Measurements from ENCODE around the gene MIS18BP1.
"Not testable (repeated sequence)": the region's sequence is repeated elsewhere in the genome, so short reads cannot be mapped to it uniquely, and the experiment has no call there.

Gene MIS18BP1

DNA sequence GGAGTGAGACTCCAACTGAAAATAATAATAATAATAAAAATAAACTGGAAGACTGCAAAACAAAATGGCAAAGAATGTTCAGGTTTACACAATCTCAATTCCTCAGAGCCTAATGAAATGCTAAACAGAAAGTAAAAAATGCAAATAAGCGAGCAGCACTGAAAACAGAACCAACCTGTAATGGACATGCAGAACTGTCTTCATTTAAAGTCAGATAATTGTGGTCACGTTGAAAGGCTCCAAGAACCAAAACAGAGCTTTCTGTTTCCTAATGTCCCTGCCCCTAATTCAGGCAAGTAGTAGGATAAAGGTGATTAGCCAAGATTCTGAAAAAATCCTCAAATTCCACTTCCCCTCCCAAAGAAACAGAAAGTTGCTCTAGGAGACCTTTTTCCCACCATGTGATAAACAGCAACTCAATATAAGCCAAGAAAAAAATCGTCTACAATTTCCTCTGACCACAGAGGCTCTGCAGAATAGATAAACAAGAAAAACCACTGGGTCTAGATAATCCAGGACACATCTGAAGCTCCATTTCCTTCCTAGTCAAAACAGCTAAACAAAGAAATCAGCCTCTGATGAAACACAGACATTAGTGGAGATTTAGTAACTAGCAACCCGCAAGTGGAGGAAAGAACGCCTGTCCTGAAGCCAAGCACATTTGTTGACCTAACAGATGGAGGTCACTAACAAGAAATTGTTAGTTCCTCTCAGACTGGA lies 3.0 kb downstream of the MIS18BP1 start:
- no peak overlapping the region for H3K4me3 ChIP-seq (ENCODE audit: low read depth, low read length)
- peak; percentile 40 for DNase-seq (ENCODE audit: low read depth)

DNA sequence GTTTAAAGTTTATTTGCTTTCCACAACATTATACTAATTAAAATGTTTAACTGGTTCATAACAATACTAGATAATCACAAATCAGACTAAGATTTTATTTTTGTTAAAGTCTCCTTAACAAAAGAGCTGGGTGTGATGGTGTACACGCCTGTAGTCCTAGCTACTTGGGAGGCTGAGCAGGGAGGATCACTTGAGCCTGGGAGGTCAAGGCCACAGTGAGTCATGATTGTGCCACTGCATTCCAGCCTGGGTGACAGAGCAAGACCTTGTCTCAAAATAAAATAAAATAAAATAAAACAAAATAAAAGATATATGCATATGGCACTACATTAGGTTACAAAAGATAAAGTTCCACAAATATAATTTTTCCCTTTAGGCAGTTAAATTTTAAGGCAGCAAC lies 5.6 kb downstream of the MIS18BP1 start:
- no peak overlapping the region for H3K4me3 ChIP-seq (ENCODE audit: low read depth, low read length)
- DNase-seq (ENCODE audit: low read depth): no peak

DNA sequence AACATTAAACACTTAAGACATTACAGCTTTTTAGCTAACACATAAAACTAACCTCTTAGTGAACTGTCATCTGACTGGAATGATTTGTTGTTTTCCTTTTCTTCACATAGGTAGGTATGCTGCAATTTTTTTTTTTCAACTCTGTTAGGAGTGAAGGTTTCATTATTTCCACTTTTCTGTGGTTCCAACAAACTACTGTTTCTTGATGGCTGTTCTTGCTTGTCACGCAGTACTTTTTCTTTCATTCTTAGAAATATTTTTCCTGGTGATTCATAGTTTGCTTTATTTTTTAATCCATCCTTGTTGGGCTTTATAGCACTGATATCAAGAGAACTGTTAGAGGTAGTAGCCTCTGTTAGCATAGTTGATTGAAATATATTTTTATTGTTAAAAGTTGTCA lies 6.3 kb downstream of the MIS18BP1 start:
- no peak overlapping the region for H3K4me3 ChIP-seq (ENCODE audit: low read depth, low read length)
- DNase-seq (ENCODE audit: low read depth): no peak

DNA sequence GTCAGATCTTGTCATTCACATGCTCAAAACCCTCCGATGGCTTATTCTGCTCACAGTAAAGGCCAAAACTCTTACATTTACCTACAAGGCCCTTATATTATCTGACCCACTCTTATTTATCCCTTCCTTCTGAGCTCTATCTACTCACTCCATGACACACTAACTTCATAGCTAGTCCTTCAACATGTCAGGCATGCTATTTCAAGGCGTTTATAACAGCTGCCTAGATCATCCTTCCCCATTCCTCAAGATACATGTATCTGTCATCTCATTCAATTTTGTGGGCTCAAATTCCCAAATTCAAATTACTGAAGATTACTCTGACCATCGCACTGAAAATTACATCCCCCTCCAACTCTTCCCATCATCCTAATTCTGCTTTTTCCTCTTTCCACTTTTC lies 6.9 kb downstream of the MIS18BP1 start:
- H3K4me3 ChIP-seq (ENCODE audit: low read depth, low read length): no peak overlapping the region
- DNase-seq (ENCODE audit: low read depth): no peak

DNA sequence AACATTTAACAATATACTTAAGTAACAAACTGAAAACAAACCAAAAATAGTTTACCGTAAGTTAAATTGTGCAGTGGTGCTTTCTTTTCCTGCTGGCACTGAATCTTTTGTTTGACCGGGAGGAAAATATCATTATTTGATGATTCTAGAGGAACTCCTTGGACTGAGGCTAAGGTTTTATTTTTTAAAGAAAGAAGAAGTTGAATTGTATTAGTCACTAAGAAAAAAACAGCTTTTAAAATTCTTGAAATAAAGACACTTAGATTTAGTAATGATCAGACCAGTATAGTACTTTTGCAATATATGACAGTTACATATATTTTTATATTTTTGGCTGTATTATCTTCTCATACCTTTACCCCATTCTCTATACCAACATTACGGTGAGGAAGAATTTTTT lies 10.3 kb downstream of the MIS18BP1 start:
- no peak for DNase-seq (ENCODE audit: low read depth)

DNA sequence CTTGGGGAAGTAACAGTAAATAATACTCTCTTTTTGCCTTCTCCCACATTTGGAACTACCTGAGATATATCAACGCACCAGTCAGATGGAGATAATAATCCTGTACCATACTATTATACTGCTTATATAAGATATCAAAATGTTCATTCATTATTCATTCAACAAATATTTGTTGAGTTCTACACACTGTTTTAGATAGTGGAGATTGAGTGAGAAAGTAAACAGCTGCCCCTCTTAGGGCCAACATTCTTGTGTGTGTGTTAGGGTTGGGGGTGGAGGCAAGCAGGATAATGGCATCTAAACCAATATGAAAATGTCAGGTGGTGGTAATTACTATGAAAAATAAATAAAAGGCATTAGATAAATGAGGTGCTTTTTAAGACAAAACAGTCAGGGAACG lies 14.0 kb downstream of the MIS18BP1 start:
- no peak overlapping the region for H3K4me3 ChIP-seq (ENCODE audit: low read depth, low read length)
- no peak for DNase-seq (ENCODE audit: low read depth)

More for the DNA sequence above, 10.3 kb downstream of the MIS18BP1 start:
- no peak overlapping the region for H3K4me3 ChIP-seq (ENCODE audit: low read depth, low read length)

DNA sequence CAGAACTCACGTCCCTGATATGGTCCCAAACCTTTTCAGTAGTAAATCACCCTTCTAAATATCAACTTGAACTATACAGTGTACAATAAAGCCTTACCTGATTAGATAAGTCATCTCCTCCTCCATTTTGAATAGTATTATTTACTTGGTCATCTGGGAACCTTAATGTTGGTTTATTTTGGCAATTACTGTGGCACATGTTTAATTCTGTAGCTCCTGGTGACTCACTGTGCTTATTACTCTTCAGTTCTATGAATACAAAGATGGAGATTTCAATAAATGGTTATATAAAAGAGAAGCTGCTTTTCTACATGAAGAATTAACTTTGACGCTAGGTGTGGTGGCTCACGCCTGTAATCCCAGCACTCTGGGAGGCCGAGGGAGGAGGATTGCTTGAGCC lies 25.4 kb downstream of the MIS18BP1 start:
- no peak overlapping the region for H3K4me3 ChIP-seq (ENCODE audit: low read depth, low read length)
- no peak for DNase-seq (ENCODE audit: low read depth)

DNA sequence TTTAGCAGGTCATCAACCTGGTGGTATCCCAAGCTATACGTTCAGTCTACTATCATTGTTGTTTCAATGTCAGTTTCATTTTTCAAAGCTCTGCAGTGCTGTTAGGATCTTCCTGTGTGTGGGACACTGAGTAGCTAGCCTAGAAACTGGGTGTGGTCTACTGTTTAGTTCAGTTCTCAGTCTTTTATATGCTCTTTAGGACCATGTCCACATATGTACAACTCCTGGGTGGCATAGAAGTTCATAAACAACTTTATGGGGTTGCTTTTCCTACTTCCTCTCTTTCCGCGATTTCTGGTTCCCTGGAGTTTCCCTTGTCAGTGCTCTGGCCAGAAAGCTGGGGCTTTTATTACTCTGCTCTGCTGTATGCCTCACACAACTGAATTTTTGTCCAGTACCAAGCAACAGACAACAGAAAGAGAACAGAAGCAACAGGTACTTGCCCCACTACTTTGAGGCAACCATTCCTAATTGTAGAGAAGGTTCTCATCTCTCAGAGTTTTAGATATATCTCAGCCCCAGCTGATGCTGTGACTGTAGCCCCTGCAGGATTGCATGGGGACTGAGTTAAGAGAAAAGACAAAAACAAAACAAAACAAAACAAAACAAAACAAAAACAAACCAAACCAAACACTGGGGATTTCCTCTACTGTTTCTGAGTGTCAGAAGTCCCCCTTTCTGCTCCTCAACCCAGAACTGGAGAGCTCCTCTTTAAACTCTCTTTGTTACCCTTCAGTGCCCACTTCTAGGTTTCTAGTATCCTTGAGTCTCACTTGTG lies 30.3 kb downstream of the MIS18BP1 start:
- DNase-seq (ENCODE audit: low read depth): no peak

DNA sequence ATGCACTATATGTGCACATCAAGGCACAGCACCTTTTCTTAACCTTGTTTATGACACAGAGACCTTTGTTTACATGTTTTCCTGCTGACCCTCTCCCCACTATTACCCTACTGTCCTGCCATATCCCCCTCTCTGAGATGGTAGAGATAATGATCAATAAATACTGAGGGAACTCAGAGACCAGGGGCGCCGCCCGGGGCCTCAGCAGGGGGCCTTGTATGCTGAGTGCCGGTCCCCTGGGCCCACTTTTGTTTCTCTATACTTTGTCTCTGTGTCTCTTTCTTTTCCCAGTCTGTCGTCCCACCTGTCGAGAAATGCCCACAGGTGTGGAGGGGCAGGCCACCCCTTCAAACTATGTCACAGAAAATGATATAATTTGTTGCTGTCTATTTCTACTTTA lies 38.7 kb downstream of the MIS18BP1 start:
- not testable (repeated sequence) for DNase-seq (ENCODE audit: low read depth); H3K4me3 ChIP-seq (ENCODE audit: low read depth, low read length)

More for the DNA sequence above, 30.3 kb downstream of the MIS18BP1 start:
- H3K4me3 ChIP-seq (ENCODE audit: low read depth, low read length): no peak overlapping the region

DNA sequence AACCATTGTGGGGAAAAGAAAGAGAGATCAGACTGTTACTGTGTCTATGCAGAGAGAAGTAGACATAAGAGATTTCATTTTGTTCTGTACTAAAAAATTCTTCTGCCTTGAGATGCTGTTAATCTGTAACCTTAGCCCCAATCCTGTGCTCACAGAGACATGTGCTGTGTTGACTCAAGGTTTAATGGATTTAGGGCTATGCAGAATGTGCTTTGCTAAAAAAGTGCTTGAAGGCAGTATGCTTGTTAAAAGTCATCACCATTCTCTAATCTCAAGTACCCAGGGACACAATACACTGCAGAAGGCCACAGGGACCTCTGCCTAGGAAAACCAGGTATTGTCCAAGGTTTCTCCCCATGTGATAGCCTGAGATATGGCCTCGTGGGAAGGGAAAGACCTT lies 39.3 kb downstream of the MIS18BP1 start:
- not testable (repeated sequence) for DNase-seq (ENCODE audit: low read depth); H3K4me3 ChIP-seq (ENCODE audit: low read depth, low read length)

DNA sequence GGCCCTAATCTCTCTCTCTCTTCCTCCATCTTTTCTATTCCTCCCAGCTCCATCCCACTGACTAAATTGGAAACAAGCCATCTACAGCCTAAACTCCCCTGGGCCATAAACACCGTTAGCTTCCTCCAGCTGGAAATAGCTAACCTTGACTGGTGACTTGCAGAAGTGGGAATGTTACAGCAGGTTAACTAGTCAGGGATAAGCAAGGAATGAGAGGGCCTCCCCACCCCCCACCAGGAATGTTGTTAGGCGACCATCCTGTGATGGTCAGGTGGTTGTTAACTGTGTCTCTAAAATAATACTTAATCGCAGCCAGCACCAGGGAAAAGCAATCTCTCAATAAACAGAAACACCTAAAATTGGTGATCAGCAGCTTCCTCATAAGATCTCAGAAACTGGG lies 40.8 kb downstream of the MIS18BP1 start:
- no peak for DNase-seq (ENCODE audit: low read depth)
- H3K4me3 ChIP-seq (ENCODE audit: low read depth, low read length): no peak overlapping the region

DNA sequence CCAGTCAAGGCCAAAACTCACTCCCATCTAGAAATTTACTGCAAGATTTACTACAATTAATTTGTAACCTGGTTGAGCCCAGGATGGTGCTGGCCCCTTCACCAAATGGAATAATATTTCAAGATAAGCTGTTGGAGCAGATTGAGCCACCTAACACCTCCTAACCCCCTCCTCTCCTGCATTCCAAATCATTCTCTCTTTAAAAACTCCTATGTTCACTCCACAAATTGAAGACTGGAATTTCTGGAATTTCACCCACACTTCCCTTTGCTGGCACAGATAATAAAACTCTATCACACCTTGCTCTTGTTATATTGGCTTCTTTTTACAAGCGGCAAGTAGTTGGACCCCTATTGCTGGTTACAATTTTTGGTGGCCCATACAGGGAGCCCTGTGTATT lies 41.7 kb downstream of the MIS18BP1 start:
- DNase-seq (ENCODE audit: low read depth): no peak
- no peak overlapping the region for H3K4me3 ChIP-seq (ENCODE audit: low read depth, low read length)

DNA sequence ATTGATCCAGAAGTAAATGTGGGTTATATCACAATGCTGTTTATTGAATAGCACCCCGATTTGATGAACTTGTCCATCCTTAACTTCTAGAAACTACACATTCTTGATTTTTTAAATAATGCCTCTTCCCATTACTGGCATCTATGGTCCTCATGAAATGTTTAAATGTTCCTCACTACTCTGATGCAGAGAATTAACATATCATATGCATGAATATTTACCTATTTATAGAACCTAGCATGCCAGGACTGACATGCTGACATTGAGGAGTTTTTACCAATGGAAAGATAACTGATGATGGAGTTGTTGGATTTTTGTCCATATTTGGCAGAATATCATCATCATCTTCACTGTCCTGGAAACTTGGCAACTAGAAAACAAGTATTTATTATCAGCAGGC lies 42.8 kb downstream of the MIS18BP1 start:
- H3K4me3 ChIP-seq (ENCODE audit: low read depth, low read length): no peak overlapping the region
- no peak for DNase-seq (ENCODE audit: low read depth)

DNA sequence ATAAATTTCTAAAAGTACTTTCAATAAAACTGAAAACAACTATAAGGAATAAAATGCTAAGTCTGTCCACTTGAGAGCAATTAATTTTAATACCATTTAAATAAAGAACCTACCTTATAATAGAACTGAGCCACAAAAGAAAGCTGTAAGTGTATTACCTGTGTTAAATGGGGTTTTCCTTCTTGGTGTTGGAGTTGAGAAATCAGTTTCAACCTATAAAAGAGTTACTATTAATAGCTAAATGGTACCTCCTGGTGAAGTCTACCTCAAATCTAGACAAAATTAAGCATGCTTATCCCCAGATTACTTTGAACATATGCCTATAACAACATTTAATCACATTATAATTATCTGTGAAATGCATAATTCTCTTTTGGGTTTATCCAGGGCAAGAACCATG lies 48.8 kb downstream of the MIS18BP1 start:
- DNase-seq (ENCODE audit: low read depth): no peak
- no peak overlapping the region for H3K4me3 ChIP-seq (ENCODE audit: low read depth, low read length)

DNA sequence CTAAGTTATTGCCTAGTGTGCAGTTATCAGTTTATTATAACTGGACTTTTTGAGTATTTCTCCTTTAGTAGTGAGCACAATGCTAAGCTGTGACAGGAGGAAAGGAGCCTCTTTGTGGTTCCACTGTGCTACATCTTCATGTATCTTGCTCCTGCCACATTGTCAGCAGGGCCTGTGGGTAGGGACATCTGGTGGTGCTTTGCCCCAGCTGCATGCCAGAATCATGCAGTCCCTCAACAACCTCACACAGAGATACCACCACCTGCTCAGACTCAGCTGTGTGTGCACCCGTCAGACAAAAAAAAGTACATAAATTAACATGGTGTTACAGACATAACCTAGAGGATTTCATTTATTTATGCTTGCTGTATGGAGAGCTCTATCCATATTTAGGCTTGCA lies 51.1 kb downstream of the MIS18BP1 start:
- H3K4me3 ChIP-seq (ENCODE audit: low read depth, low read length): no peak overlapping the region
- no peak for DNase-seq (ENCODE audit: low read depth)

DNA sequence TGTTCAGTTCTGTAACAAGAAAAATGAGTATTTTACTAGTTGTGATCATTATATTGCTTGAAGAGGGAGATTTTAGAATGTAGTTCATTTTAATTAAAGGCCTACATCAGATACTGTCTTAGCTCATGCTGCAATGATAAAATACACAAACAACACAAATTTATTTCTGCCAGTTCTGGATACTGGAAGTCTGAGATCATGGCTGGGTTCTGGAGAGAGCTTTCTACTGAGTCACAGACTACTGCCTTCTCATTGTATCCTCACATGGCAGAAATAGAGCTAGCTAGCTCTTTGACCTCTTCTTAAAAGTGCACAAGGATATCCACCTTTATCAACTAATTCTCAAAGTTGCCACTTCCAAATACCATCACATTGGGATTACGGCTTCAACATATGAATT lies 53.8 kb downstream of the MIS18BP1 start:
- H3K4me3 ChIP-seq (ENCODE audit: low read depth, low read length): no peak overlapping the region
- DNase-seq (ENCODE audit: low read depth): no peak

DNA sequence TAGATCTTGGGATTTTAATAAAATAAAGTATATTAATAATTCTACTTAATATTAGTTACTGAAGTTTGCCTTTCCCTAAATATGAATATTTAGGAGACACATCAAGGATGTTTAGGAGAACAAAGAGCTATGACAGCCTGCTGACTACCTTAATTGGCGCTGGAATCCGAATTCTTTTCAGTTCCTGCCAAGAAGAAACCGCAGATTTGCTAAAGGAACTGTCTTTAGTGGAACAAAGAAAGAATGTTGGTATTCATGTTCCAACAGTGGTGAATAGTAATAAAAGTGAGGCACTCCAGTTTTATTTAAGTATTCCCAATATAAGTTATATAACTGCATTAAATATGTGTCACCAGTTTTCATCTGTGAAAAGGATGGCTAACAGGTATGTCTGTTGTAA lies 54.5 kb downstream of the MIS18BP1 start:
- no peak for DNase-seq (ENCODE audit: low read depth)
- H3K4me3 ChIP-seq (ENCODE audit: low read depth, low read length): no peak overlapping the region

DNA sequence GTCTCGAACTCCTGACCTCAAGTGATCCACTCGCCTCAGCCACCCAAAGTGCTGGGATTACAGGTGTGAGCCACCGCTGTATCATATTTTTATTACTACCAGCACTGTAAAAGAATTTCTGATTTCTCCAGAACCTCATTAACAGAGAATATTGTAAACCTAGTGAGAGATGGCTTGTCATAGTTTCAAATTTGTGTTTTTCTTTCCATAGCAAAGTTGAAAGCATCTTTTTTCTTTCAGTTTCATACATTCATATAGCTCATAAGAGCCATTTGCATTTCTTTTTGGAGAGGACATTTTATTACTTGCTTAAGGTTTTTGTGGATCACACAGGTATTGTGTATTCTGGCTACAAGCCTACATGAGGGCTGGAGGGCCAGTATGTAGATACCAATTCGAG lies 58.0 kb downstream of the MIS18BP1 start:
- no peak for DNase-seq (ENCODE audit: low read depth)
- no peak overlapping the region for H3K4me3 ChIP-seq (ENCODE audit: low read depth, low read length)

DNA sequence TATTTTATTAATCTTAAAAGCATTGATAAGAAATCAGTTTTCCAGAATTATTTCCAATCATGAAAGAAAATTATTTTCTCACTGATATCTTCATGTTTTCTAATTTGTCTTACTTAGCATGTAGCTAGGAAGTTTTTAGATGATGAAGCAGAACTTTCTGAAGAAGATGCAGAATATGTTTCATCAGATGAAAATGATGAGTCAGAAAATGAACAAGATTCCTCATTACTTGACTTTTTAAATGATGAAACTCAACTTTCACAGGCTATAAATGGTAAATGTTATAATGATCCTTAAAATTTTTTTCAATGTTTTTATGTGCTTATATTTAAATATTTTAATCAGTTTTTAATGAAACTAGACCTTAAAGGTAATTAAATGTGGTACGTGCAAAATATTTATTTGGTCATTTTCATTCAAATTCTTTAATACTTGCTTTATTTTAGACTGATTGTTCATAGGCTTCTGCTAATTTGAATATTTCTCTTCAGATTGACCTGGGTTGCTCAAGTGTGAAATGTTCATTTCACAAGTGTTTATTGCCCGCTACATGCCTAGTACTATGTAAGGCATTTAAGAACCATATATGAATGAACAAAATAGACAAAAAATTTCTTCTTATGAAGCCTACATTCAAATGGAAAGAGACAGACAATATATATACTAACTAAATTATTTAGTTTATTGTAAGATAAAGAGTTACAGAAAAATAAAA lies 67.7 kb downstream of the MIS18BP1 start:
- H3K4me3 ChIP-seq (ENCODE audit: low read depth, low read length): no peak overlapping the region
- DNase-seq (ENCODE audit: low read depth): no peak

DNA sequence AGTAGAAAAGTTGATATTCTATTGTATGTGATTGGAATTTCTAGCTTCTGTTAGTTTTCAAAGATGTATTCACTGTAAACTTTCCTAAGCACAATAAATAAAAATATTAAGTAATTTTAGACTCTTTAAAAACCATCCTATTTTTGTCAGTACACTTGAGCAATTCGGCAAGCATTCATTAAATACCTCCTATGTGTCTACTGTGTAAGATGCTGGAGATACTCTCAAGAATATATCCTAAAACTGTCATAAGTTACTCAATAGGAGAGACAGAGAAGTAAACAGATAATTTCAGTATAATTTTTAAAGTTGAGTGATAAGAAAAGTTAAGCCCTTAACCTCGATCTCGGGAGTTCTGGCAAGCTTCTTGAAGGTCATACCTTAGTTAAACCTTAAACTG lies 71.2 kb downstream of the MIS18BP1 start:
- H3K4me3 ChIP-seq (ENCODE audit: low read depth, low read length): no peak overlapping the region
- no peak for DNase-seq (ENCODE audit: low read depth)

Data from skeletal muscle cell (primary cell).